ENCODE data around the gene OR2V2.
"Not testable (repeated sequence)": the region's sequence is repeated elsewhere in the genome, so short reads cannot be mapped to it uniquely, and the experiment has no call there.

Gene OR2V2

GRCh38 chr5:181160152-181160754 lies 12.9 kb downstream of the OR2V2 start:
- in situ Hi-C loops (cut with HindIII; ENCODE audit: low sequenced_read_pairs), result no loop called here
- DNase-seq (ENCODE audit: low read depth, low spot score), result peak; percentile 52
- peak overlapping the region; percentile 43 for H3K4me3 ChIP-seq (ENCODE audit: low read depth, low read length)
- no peak for TF ChIP-seq CTCF (IDR thresholded peaks at IDR 0.05; ENCODE audit: low read depth, low read length)

GRCh38 chr5:181160755-181161533 lies 13.6 kb downstream of the OR2V2 start:
- peak; percentile 66 for DNase-seq (ENCODE audit: low read depth, low spot score)
- in situ Hi-C loops (cut with HindIII; ENCODE audit: low sequenced_read_pairs), result not testable (repeated sequence)
- H3K4me3 ChIP-seq (ENCODE audit: low read depth, low read length), result peak overlapping the region; percentile 0

GRCh38 chr5:181161534-181162175 lies 14.3 kb downstream of the OR2V2 start:
- H3K4me3 ChIP-seq (ENCODE audit: low read depth, low read length), result no peak overlapping the region
- no peak for DNase-seq (ENCODE audit: low read depth, low spot score)
- in situ Hi-C loops (cut with HindIII; ENCODE audit: low sequenced_read_pairs), result no loop called here
- no peak for TF ChIP-seq CTCF (IDR thresholded peaks at IDR 0.05; ENCODE audit: low read depth, low read length)

- in situ Hi-C loops (cut with HindIII; ENCODE audit: low sequenced_read_pairs), result no loop called here
- DNase-seq (ENCODE audit: low read depth, low spot score), result no peak
- peak overlapping the region; percentile 24 for H3K4me3 ChIP-seq (ENCODE audit: low read depth, low read length)
- TF ChIP-seq CTCF (IDR thresholded peaks at IDR 0.05; ENCODE audit: low read depth, low read length), result no peak
These were observed 16.2 kb downstream of the OR2V2 start for GRCh38 chr5:181163487-181164075.

- in situ Hi-C loops (cut with HindIII; ENCODE audit: low sequenced_read_pairs), result no loop called here
- peak overlapping the region; percentile 23 for H3K4me3 ChIP-seq (ENCODE audit: low read depth, low read length)
- no peak for TF ChIP-seq CTCF (IDR thresholded peaks at IDR 0.05; ENCODE audit: low read depth, low read length)
- no peak for DNase-seq (ENCODE audit: low read depth, low spot score)
These were observed 16.9 kb downstream of the OR2V2 start for GRCh38 chr5:181164076-181164952.

- in situ Hi-C loops (cut with HindIII; ENCODE audit: low sequenced_read_pairs), result no loop called here
- no peak overlapping the region for H3K4me3 ChIP-seq (ENCODE audit: low read depth, low read length)
- DNase-seq (ENCODE audit: low read depth, low spot score), result no peak
- TF ChIP-seq CTCF (IDR thresholded peaks at IDR 0.05; ENCODE audit: low read depth, low read length), result no peak
These were observed 19.7 kb downstream of the OR2V2 start for GRCh38 chr5:181166812-181167733.

All from astrocyte of the spinal cord (primary cell).